G401 (cell line): Measurements from ENCODE around the gene BCL11A. TPM values are rescaled to one million over a fixed set of nuclear protein-coding genes. Genes with fewer than 3 reads are reported as not detected.

Experiments
- DNase-seq: peaks from one replicate; pipeline ENCODE4 v3.0.0-alpha.2; 2015; ENCODE audit warnings: low spot score
- in situ Hi-C: cut with HindIII; loops from 2 replicates; pipeline ENCODE4 v1.10.0; 2016; ENCODE audit warnings: low sequenced_read_pairs, mixed read lengths
- total RNA-seq: library from RNA; depleted of rRNA; stranded (reverse); fragments of >200 nt; shearing (Covaris generic); gene quantifications from 2 replicates; pipeline ENCODE4 v1.2.3, GENCODE V29; 2014

Gene BCL11A
- total RNA-seq, 1 experiment from 2014 or later, result 0.54 TPM

DNA sequence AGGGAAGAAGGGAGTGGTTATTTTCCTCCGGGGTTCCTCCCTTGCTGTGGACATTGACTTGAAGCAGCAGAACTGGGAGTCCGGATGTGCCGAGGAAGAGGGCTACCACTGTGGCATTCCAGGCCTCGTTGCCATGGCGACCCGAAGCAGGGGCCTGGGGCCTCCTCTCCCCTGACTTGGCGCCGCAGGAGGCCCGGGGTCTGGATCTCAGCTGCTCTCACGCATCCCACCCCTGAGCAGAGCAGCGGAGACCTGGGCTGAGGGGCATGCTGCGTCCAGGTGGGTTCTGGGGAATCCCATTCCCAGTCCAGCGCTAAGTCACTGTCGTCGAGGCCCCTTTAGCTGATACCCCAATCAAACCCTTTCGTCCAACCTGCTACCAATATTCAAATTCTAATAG lies 100.2 kb downstream of the BCL11A start:
- in situ Hi-C loops, result no loop called here
- DNase-seq, result no peak

DNA sequence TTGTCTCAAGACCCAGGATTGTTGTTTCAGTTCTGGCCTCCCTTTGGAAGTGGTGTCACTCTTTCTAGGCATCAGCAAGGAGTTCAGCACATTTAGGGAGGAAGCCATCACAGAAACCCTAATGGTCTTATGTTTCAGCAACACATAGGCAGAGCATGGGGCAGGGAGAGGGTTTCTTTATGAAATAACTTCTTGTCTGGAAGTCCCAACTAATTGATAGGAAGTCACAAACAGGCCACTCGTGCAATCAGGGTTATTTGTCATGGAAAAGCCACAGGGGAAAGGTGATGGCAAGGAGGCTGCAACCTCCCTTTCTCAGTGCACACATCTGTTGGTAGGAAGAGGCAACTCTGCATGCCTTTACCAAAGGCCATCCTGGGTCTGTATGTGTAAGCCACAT lies 103.0 kb downstream of the BCL11A start:
- no peak for DNase-seq
- in situ Hi-C loops, result no loop called here

DNA sequence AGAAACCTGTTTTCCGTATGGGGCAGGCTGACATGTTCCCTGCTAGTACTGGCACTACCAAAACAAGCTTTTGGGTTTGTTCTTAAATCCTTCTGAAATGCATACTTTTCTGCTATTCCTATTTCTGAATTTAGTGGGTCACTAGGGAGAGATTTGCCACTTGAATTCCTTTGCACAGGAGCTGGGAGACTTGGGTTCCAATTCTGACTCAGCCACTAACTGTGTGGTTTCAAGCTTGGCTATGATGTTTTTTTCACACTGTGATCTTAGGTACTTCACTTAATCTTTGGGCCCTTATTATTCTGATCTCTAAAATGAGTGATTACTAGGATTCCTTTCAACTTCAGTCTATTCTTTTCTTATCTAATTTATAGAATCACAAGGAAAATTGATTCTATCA lies 105.5 kb downstream of the BCL11A start:
- in situ Hi-C loops, result no loop called here
- DNase-seq, result no peak

DNA sequence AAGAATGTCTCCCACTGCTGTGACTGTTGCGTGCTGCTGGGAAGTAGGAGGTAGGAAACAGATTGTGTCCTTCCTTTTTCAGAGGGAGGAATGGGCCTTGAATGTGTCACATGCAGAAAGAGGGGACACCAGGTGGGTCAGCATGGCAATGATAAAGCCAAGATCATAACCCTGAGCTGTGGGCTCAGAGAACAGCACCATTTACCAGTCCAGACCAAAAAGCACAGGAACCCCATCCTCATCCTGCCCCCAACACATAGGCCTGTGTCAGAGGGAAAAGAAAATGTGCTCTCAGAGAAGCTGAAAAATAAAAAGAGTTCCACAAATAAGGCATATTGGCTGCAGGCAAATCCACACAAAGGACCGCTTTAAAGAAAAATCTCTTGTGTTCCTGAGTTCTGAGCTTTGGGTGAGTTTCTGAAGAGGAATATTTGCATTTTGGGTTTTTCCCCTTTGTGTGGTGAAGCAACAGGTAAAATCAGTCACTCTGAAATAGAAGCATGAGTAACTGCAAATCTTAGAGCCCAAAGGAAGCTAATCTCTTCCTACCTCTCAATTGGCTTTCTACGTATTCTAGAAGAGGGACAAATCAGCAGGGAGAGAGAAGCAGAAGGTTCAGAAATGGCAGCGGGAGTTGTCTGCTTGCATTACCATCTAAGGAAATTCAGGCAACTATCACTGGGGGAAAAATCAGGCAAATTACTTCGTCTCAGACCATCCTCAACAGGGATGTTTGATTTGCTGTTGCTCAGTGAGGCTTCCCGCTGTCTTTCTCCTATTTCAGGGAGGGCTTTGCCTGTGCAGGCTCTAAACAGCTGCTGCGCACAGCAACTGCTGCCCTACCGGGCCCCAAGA lies 106.8 kb downstream of the BCL11A start:
- in situ Hi-C loops, result no loop called here
- no peak for DNase-seq

DNA sequence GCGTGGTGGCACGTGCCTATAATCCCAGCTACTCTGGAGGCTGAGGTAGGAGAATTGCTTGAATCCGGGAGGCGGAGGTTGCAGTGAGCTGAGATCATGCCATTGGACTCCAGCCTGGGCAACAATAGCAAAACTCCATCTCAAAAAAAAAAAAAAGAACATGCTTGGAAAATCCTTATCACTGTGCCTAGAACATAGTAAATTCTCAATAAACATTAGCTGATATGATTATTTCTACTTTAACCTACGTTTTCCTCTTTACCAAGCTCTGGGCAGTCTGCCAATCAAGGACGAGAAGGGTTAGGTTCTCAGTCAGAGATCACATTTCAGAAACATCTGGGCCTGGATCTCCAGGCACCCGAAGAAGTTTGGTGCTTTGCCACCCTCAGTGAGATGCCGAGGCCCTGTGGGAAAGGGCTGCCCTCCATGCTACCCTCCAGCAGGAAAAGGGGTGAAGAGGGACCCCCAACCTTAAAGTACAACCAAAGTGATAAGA lies 107.7 kb downstream of the BCL11A start:
- in situ Hi-C loops, result no loop called here
- DNase-seq, result no peak

DNA sequence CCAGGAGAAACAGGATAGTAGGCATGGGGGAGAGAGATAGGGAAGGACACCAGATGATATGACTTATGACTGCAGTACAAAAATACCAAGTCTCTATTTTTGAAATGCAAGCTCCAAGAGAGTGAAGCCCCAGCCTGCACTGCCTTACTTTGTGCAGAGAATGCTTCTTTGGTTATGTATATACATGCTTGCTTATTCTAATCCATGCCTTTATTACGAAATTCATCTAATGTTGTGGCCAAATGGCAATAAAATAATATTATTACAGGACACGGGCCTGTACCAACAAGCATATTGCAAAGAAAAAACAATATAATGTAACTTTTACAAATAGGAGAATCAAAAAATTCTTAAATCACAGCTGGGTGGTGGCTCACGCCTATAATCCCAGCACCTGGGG lies 110.8 kb downstream of the BCL11A start:
- in situ Hi-C loops, result no loop called here
- DNase-seq, result no peak

DNA sequence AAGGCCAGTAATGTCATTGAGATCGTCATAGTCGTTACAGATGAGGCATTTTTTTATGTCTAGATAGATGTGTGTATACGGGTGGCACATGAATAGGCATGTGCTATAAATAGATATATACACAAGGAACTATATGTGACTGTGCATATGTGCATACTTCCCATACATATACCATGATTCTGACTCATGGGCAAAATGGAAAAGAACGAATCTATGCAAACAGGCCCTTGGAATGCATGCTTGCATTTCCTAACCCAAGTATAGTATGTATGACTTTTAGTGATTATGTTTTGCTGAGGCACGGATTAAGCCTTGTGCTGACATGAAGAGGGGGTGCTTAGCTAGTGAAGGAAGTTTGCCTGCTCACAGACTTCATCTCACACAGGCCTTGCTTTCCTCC lies 111.7 kb downstream of the BCL11A start:
- in situ Hi-C loops, result no loop called here
- no peak for DNase-seq

DNA sequence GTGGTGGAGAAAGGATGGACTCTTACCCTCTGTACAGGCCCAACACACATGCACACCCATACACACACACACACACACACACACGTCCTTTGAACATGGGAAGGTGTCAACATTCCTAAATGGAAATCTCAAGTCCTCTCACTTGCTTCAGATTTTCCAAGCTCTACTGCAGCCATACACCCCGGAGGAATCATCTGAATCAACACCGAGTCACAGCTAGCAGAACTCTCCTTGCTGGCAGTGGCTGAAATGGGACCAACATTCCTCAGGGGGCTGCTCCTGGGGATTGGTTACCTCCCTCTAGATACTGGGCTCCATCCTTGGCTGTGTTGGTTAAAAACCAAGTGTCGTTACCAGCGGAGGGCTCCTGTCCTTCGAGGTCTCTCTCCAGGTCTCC lies 112.7 kb downstream of the BCL11A start:
- in situ Hi-C loops, result no loop called here
- DNase-seq, result no peak

DNA sequence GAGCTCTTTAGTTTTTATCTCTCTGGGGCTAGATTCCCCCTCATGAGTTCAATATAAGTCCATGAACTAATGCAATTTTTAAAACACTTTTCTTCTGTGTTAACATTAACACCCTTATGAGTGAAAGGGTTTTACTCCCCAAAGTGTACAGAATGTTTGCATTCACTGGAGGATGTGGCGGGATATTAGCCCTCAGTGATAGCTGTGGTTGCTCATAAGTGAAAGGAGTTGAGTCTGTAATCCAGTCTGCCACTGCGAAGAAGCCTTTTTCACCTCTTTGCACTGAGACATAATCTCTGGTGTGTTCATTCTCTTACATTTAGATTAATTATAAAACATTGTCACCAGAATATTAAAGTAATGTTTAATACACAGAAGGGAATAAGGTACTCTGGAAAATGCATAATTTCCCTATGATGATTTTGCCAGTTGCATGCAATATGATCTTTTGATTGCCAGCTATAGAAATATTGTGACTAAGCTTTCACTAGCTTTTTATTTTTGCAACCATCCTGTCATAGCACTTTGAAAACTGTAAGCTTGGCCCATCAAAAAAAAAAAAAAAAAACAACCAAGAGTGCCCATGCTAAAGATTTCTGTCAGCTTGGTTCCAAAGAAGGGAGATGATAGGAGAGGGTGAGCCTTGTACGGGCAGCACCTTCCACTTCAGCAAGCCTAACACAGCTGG lies 113.2 kb downstream of the BCL11A start:
- no peak for DNase-seq
- in situ Hi-C loops, result no loop called here

DNA sequence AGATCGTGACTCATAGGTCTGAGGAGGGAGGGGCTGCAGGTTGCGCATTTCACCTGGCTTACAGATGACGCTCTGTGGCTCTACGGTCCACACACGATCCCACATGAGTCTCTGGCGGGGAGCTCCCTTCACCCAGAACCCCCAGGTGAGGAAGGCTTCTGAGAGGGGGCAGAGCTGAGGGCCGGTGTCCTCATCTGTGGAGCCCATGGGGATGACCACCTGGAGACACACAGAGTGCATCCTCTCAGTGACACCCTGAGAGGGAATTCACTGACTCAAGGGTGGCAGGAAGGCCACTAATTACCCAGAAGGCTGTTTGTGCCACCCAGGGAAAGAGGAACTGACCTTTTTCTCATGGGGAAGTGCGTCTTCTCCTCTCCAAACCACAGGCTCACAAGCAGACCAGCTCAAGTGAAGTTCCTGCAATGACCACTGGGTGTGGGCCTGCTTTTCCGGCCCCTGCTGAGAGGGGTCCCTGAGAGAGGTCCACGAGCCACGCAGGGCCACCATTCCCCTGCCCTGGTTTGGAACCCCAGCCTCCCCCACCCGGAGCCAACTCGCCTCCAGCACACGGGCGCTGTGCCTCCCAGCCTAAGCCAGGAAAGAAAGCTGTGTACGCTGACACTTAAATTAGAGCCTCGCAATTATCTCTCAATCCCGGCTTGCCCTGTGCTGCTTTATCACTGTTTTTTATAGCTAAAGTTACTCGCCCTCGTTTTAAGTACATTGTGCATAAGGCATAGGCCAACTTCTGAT lies 114.1 kb downstream of the BCL11A start:
- in situ Hi-C loops, result no loop called here
- DNase-seq, result no peak

DNA sequence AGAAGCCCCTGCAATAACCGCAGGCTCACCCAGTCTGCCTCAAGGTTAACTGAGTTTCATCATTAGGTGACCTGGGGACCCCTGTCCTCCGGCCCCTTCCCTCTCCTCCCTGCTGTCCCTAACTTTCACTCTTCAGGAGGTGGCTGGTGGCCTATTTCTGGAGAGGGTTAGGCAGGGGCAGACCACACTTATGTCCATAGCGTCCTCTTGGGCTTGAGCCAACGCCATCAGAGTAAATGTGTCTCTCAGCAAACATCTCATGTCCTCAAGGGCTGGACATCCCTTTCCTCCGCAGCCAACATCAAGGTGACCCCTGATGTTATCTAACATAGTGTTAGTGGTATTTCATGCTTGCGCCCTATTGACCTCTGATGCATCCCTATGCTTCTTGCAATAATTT lies 114.8 kb downstream of the BCL11A start:
- in situ Hi-C loops, result no loop called here
- DNase-seq, result no peak

DNA sequence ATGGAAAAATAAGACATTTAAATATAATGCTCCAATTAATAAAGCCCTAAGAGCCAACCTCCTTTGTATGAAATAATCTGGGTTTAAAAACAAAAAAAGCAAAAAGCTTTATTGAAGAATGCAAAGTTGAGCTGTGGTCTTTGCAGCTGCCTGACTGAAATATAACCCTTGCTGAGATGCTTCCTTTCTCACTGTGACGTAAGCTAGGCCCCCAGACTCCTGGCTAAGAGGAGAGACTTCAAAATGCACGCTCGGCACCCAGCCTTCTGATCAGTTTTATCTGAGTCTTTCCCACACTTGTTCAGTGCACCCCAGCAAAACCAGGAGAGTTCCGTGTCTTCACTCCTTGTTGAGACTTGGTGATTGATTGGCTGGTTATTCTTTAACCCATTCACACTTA lies 115.3 kb downstream of the BCL11A start:
- no peak for DNase-seq
- in situ Hi-C loops, result no loop called here

DNA sequence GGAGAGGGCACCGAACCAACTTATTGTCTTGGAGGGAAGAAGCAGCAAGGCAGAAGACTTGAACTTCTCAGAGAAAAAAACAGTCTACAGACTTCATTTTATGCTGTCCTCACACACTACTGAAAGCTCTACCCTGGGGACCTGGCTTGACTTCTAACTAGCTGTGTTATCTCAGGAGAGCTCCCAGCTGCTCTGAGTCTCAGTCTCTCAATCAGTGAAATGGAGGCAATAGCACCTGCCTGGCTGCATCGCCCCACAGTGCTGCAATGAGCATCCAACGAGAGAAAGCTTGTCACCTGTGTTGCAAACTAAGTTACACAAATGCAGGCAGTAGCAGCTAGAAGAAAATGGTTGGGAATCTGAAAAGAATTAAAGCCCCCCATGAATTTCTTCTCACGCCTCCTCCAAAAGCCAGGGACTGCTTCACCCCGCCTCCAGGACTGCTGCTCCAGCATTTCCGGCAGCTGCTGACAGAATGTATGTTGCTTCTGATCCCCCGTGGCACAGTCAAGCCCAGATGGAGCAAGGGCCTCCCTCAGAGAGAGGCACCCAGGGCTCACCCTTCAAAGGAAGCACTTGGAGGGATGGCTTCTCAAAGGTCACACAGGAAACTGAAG lies 116.3 kb downstream of the BCL11A start:
- no peak for DNase-seq
- in situ Hi-C loops, result no loop called here

DNA sequence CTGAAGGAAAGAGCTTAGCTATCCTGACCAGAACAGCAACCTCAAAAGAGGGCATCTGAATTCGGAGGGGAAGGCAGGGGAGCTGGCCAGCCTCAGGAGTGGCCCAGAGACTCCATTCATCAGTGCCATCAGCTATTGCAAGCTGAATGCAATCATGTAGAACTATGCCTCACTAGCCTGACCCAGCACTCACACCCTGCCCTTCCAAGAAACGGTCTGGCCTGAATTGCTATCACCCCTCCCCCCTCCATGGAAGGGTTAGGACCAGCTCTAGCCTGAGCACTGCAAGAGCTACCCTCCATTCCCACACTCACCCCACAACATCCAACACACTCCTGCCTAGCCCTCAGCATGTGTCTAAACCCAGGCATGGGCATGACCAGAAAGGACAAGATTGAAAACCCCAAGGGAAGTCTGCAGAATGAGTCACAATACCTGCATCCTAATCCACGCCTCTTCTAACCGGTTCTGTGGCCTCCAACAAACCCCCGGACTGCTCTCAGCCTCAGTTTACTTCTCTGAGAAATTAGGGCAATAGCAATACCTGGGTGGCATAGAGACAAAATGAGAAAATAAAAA lies 120.3 kb downstream of the BCL11A start:
- in situ Hi-C loops, result no loop called here
- DNase-seq, result no peak

DNA sequence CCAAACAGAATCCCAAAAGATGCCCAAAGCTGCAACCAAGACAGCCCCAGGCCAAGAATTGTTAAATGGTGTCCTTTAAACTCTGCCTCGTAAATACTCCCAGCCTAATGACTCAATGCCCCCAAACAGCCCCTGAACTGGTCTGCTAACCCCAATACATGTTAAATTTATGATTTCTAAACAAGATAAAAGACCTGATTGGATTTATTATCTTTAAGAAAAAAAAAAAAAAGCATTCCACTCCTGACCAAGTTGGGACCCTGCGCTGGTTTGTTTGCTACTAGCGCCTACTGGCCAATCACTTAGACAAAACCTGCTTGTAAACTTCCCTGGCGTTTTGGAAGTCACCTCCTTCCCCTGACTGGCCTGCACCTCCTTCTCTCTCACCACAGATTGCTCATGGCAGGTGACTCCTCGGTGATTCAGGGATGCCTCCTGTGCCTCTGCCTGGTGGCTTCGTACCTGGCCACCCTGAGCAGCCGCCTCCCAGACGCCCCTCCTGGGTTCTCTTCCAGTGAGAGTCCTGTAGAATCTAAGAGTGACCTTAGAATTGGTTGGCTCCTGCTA lies 121.3 kb downstream of the BCL11A start:
- no peak for DNase-seq
- in situ Hi-C loops, result no loop called here

DNA sequence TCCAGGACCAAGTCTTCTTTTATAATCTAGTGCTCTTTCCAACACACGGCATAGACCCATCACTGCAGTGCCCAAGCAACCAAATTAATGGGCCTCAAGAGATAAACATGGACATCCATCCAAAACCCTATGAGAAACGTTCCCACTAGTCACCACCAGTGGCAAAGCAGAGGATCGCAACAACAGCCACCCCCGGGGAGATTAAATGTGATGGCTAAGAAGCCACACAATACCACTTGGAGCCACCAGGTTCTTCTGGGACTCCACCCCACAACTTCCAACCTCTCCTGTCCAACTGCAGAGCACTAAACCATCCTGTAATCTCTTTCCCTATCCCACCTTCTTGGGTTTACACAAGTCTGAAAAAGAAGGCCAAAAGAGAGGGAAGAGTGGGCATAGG lies 123.8 kb downstream of the BCL11A start:
- in situ Hi-C loops, result no loop called here
- no peak for DNase-seq

DNA sequence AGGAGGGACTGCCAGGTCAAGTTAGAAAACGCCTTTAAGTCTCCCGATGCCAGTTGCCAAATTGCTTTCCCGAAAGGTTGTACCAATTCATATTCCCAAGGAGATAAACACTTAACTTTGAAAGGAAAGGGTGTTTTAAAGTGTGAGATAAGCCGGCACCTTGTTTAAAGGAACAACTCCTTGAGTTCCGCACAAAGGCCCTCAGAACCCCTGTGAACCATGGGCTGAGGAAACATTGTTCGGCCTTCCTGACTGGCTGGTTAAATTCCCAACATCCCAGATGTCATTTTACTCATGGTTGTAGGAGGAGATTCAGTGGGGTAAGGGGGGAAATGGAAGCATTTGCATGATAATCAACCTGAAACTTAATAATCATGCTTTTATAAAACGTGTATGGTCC lies 126.6 kb downstream of the BCL11A start:
- in situ Hi-C loops, result no loop called here
- DNase-seq, result no peak

DNA sequence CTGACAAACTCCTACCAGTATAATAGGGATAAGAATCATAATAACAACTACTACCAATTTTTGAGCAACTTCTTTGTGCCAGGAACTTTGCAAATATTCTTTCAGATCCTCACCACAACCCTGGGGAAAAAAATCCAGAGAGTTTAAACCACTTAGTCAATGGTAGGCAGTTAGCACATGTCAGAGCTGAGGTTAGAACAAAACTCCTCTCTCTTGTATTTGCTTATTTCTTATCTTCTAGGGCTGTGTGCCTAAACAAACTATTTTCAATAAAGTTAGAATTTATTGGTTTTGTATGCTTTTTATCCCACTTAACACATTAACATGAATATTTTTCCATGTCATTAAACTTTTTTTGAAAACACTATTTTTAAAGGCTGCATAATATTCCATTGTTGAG lies 127.1 kb downstream of the BCL11A start:
- no peak for DNase-seq
- in situ Hi-C loops, result no loop called here

DNA sequence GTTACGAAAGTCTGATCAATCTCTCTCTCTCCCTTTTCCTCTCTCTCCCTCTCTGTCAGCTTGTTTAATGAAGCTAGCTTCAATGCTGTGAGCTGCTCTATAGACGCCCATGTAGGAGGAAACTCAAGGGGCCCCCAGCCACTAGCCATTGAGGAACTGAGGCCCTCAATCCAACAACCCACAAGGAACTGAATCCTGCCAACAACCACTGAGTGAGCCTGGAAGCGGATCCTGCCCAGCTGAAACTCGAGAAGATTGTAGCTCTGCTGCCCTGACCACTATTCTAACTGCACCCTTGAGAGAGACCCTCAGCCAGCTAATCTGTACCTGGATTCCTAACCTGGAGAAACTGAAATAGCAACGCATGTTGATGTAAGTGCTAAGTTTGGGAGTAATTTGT lies 129.2 kb downstream of the BCL11A start:
- in situ Hi-C loops, result no loop called here
- no peak for DNase-seq
